ENCODE results near the gene FBP2. TPM values are rescaled to one million over a fixed set of nuclear protein-coding genes. Genes with fewer than 3 reads are reported as not detected.
"Not testable (repeated sequence)": the region's sequence is repeated elsewhere in the genome, so short reads cannot be mapped to it uniquely, and the experiment has no call there.

FBP2 gene
- total RNA-seq, 4 donors from 2014 or later: not detected

GRCh38 chr9:94553029-94553938 is 40.3 kb downstream of the FBP2 start:
- TF ChIP-seq, protein P1, sequence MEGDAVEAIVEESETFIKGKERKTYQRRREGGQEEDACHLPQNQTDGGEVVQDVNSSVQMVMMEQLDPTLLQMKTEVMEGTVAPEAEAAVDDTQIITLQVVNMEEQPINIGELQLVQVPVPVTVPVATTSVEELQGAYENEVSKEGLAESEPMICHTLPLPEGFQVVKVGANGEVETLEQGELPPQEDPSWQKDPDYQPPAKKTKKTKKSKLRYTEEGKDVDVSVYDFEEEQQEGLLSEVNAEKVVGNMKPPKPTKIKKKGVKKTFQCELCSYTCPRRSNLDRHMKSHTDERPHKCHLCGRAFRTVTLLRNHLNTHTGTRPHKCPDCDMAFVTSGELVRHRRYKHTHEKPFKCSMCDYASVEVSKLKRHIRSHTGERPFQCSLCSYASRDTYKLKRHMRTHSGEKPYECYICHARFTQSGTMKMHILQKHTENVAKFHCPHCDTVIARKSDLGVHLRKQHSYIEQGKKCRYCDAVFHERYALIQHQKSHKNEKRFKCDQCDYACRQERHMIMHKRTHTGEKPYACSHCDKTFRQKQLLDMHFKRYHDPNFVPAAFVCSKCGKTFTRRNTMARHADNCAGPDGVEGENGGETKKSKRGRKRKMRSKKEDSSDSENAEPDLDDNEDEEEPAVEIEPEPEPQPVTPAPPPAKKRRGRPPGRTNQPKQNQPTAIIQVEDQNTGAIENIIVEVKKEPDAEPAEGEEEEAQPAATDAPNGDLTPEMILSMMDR (IDR thresholded peaks at IDR 0.05): no peak
- DNase-seq (ENCODE audit: low spot score) (no peak), ATAC-seq (ENCODE audit: low FRiP score) (no peak)

DNA sequence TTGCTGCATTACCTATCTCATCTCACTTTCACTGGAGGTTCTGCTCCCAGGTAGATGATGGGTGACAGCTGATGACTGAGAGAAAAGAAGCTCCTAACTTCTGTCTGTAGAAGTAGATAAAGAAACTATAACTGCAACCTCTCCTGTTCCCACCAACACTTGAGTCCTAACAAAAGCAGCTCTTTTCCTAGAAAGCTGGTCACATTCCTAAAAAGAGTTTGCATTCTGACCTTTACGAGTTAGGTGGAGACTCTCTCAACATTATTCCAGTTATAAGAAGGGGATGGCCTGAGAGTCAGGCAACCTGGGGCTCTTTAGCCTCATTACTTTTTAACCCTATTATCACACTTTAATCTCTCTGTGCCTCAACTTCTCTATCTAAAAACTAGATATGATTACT is 47.7 kb downstream of the FBP2 start:
- DNase-seq (ENCODE audit: low spot score) (no peak), ATAC-seq (ENCODE audit: low FRiP score) (no peak)
- TF ChIP-seq, protein P1 (IDR thresholded peaks at IDR 0.05): no peak

GRCh38 chr9:94544335-94544734 is 49.3 kb downstream of the FBP2 start:
- DNase-seq (ENCODE audit: low spot score); ATAC-seq (ENCODE audit: low FRiP score): not testable (repeated sequence)

DNA sequence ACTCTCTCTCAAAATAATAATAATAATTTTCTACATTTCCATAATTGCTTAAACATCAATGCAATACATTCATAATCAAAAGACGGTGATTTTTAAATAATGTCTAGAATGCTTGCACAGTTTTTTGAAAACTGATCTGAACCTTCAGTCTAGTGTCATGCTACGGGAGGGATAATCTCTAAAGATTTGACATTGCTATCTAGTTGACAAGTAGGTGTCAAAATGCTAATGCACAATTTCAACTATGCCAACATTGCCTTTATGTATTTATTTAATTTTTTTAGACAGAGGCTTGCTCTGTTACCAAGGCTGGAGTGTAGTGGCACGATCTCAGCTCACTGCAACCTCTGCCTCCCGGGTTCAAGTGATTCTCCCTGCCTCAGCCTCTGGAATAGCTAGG is 54.7 kb downstream of the FBP2 start:
- ATAC-seq (ENCODE audit: low FRiP score) (no peak), DNase-seq (ENCODE audit: low spot score) (no peak)
- TF ChIP-seq, protein P1 (IDR thresholded peaks at IDR 0.05): no peak

GRCh38 chr9:94534901-94535300 is 58.7 kb downstream of the FBP2 start:
- DNase-seq (ENCODE audit: low spot score) (no peak), ATAC-seq (ENCODE audit: low FRiP score) (no peak)
- TF ChIP-seq, protein P1 (IDR thresholded peaks at IDR 0.05): no peak

GRCh38 chr9:94533601-94534000 is 60.0 kb downstream of the FBP2 start:
- DNase-seq (ENCODE audit: low spot score): no peak

DNA sequence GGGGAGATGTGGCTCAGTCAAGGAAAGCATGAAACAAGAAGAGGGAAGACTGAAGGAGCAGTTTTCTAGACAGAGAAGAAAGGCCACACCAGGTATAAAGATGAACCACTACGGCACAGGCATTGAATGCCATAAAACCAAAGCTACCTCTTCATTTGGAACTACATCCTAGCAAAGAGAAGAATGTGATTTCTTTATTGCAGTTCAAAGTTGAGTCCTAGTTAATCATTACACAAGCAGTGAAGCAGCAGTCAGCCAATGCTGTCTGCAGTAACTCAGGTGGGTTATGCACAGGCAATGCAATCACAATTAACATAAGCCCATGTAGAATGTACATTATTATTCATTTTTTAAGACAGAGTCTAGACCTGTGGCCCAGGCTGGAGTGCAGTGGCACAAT is 60.5 kb downstream of the FBP2 start:
- TF ChIP-seq, protein P1 (IDR thresholded peaks at IDR 0.05): no peak
- no peak for ATAC-seq (ENCODE audit: low FRiP score)
- DNase-seq (ENCODE audit: low spot score): no peak

More at GRCh38 chr9:94533601-94534000, 60.0 kb downstream of the FBP2 start:
- ATAC-seq (ENCODE audit: low FRiP score): no peak
- TF ChIP-seq, protein P1 (IDR thresholded peaks at IDR 0.05): no peak

All from omental fat pad (tissue), 4 donors.